SU-DHL-6 (cell line): ENCODE measurements around the gene CFAP65.

Experiments used
- H2AFZ ChIP-seq: fragments of 200-600 bp; sonication (generic); 2 replicates; pipeline ENCODE4 v1.6.1; 2014; ENCODE audit warnings: low read depth, mild to moderate bottlenecking, moderate library complexity, mixed read lengths, antibody characterized with exemption, low read length; ENCODE audit not compliant: severe bottlenecking
- H3F3A ChIP-seq: fragments of 200-600 bp; shearing (Covaris generic); 2 replicates; pipeline ENCODE4 v1.6.0; 2016; ENCODE audit warnings: antibody characterized with exemption, mild to moderate bottlenecking; ENCODE audit not compliant: insufficient read depth
- H3K27ac ChIP-seq: fragments of 200-600 bp; sonication (generic); 2 replicates; pipeline ENCODE4 v1.5.1; 2016; ENCODE audit warnings: low read depth, mild to moderate bottlenecking, low read length, moderate library complexity, mixed read lengths
- H3K27me3 ChIP-seq: fragments of 200-600 bp; sonication (generic), shearing (Covaris generic); 2 replicates; pipeline ENCODE4 v1.6.0; 2014; ENCODE audit warnings: mild to moderate bottlenecking, low read length
- H3K36me3 ChIP-seq: fragments of 200-600 bp; sonication (generic); 2 replicates; pipeline ENCODE4 v1.6.1; 2014; ENCODE audit warnings: mild to moderate bottlenecking, low read length, mixed read lengths
- H3K4me2 ChIP-seq: fragments of 300-600, 200-600 bp; shearing (Covaris generic), sonication (generic); 2 replicates; pipeline ENCODE4 v1.6.0; 2014; ENCODE audit warnings: low read length, low read depth, mild to moderate bottlenecking; ENCODE audit not compliant: poor library complexity, severe bottlenecking
- H3K4me3 ChIP-seq: fragments of 200-600 bp; sonication (generic); 2 replicates; pipeline ENCODE4 v1.5.1; 2014; ENCODE audit warnings: antibody characterized with exemption, low read length, mild to moderate bottlenecking, mixed read lengths; ENCODE audit not compliant: insufficient read depth, poor library complexity, severe bottlenecking
- H3K79me2 ChIP-seq: fragments of 200-600 bp; sonication (generic); 2 replicates; pipeline ENCODE4 v1.6.1; 2014; ENCODE audit warnings: mild to moderate bottlenecking, low read length, moderate library complexity; ENCODE audit not compliant: insufficient read depth
- H3K9ac ChIP-seq: fragments of 200-600 bp; sonication (generic); 2 replicates; pipeline ENCODE4 v1.7.0; 2014; ENCODE audit warnings: mild to moderate bottlenecking, low read length
- H3K9me2 ChIP-seq: fragments of 200-600 bp; sonication (generic); replicated peaks from 2 replicates; pipeline ENCODE4 v1.6.1; 2014; ENCODE audit warnings: low read length; ENCODE audit not compliant: insufficient read depth
- H3K9me3 ChIP-seq: fragments of 200-600 bp; sonication (generic); 2 replicates; pipeline ENCODE4 v1.6.1; 2014; ENCODE audit warnings: low read length, mixed read lengths; ENCODE audit not compliant: insufficient read depth
- H4K20me1 ChIP-seq: fragments of 200-600 bp; sonication (generic); 2 replicates; pipeline ENCODE4 v1.6.1; 2014; ENCODE audit warnings: low read depth, mild to moderate bottlenecking, antibody characterized with exemption, low read length, moderate library complexity, mixed read lengths
- CTCF ChIP-seq: fragments of 200-600 bp; sonication (generic); IDR thresholded peaks from one replicate; pipeline ENCODE4 v1.5.1; 2017; ENCODE audit warnings: antibody characterized with exemption, mild to moderate bottlenecking, low read length, moderate library complexity; ENCODE audit not compliant: insufficient read depth, poor library complexity, severe bottlenecking
- EZH2phosphoT487 ChIP-seq: fragments of 200-600 bp; sonication (generic), shearing (Covaris generic); conservative IDR thresholded peaks from 2 replicates; pipeline ENCODE4 v1.6.1; 2018; ENCODE audit warnings: mild to moderate bottlenecking, antibody characterized with exemption, low read length, moderate library complexity, mixed read lengths

Gene CFAP65

GRCh38 chr2:218998414-218999002, 42.8 kb downstream of the CFAP65 start:
- no peaks in the 10 kb centered on the region for H4K20me1 ChIP-seq

GRCh38 chr2:218997731-218998130, 43.6 kb downstream of the CFAP65 start:
- Histone ChIP-seq H2AFZ (no peak overlapping the region), H3K9ac (no peak overlapping the region), H4K20me1 (no peaks in the 10 kb centered on the region), H3K36me3 (no peaks in the 10 kb centered on the region), H3K27ac (no peak overlapping the region), H3K9me2 (no peaks in the 10 kb centered on the region), H3K4me3 (no peak overlapping the region), H3F3A (no peaks in the 10 kb centered on the region), H3K27me3 (no peaks in the 10 kb centered on the region), H3K79me2 (no peaks in the 10 kb centered on the region), H3K4me2 (no peak overlapping the region), H3K9me3 (no peaks in the 10 kb centered on the region)
- no peak for TF ChIP-seq EZH2phosphoT487
- TF ChIP-seq CTCF, result no peak

More at GRCh38 chr2:218998414-218999002, 42.8 kb downstream of the CFAP65 start:
- Histone ChIP-seq H3K27me3 (no peaks in the 10 kb centered on the region), H3K36me3 (no peaks in the 10 kb centered on the region), H3K4me3 (no peak overlapping the region), H3F3A (no peaks in the 10 kb centered on the region), H2AFZ (no peak overlapping the region), H3K9ac (no peak overlapping the region), H3K4me2 (no peak overlapping the region), H3K27ac (no peak overlapping the region), H3K79me2 (no peaks in the 10 kb centered on the region), H3K9me3 (no peaks in the 10 kb centered on the region), H3K9me2 (no peaks in the 10 kb centered on the region)
- TF ChIP-seq EZH2phosphoT487 (no peak), CTCF (no peak)

GRCh38 chr2:218996937-218997336, 44.4 kb downstream of the CFAP65 start:
- no peak overlapping the region for H2AFZ ChIP-seq
- no peaks in the 10 kb centered on the region for H3K9me2 ChIP-seq
- H3K27me3 ChIP-seq, result no peaks in the 10 kb centered on the region
- TF ChIP-seq EZH2phosphoT487, result no peak
- TF ChIP-seq CTCF, result no peak
- no peak overlapping the region for H3K9ac ChIP-seq
- H3K4me2 ChIP-seq, result no peak overlapping the region
- H4K20me1 ChIP-seq, result no peaks in the 10 kb centered on the region
- no peaks in the 10 kb centered on the region for H3K79me2 ChIP-seq
- no peak overlapping the region for H3K27ac ChIP-seq
- H3K36me3 ChIP-seq, result no peaks in the 10 kb centered on the region
- no peak overlapping the region for H3K4me3 ChIP-seq
- H3F3A ChIP-seq, result no peaks in the 10 kb centered on the region
- H3K9me3 ChIP-seq, result no peaks in the 10 kb centered on the region
